Gastroesophageal sphincter (tissue), 3 donors: Measurements from ENCODE around the gene HTR2B.

ENCODE experiments used
- CTCF ChIP-seq, 4 experiments: fragments of 200-600 bp in 2 of 4; fragments of 450-650 bp in 2 of 4; sonication (generic) in 1 of 4; IDR thresholded peaks; one replicate each; pipeline ENCODE4 v1.5.1; 2017 to 2019; ENCODE audit warnings: antibody characterized with exemption in 4 of 4, mild to moderate bottlenecking in 2 of 4, moderate library complexity in 2 of 4
- EP300 ChIP-seq: sonication (generic); formaldehyde crosslinking; IDR thresholded peaks from one replicate; pipeline ENCODE4 v1.6.1; 2017; ENCODE audit warnings: antibody characterized with exemption, mild to moderate bottlenecking

- TF ChIP-seq CTCF (IDR thresholded peaks at IDR 0.05), result no peak
- TF ChIP-seq EP300, result no peak
Measured at GRCh38 chr2:231132129-231132528, 7.3 kb upstream of the HTR2B start.
